K562 (cell line): Measurements from ENCODE around the gene TRIM69. TPM values are rescaled to one million over a fixed set of nuclear protein-coding genes. Genes with fewer than 3 reads are reported as not detected.
"Not testable (repeated sequence)": the region's sequence is repeated elsewhere in the genome, so short reads cannot be mapped to it uniquely, and the experiment has no call there.

Experiments used
- ATAC-seq: fragments of 200-7000 bp; cut with Tn5 transposase; 3 replicates; pipeline ENCODE4 v1.9.1; 2020; ENCODE audit warnings: moderate library complexity
- BruUV-seq: library from RNA; stranded (reverse); fragments of 400-500 nt; replicated peaks from 2 replicates; lab custom pipeline; 2021; lab: Mats Ljungman, UMichigan
- CTCF ChIA-PET: fragments of 300-600 bp; formaldehyde crosslinking; extraction: SDS; loops from one replicate; lab custom pipeline; 2021; ENCODE audit warnings: low intra/inter-chr PET ratio; lab: Yijun Ruan, JAX
- POLR2A ChIA-PET: fragments of 300-600, 350-650 bp; sonication (Branson Sonifier 250); formaldehyde crosslinking; extraction: SDS; loops from one replicate; lab custom pipeline; 2021; ENCODE audit warnings: antibody characterized with exemption, inconsistent platforms; lab: Yijun Ruan, JAX
- DNase-seq, 4 experiments: peaks; one replicate each; pipeline versions ENCODE4 v3.0.0 to v3.0.0-alpha.2; 2011 to 2018; ENCODE audit warnings: low spot score in 3 of 4, mixed read lengths in 3 of 4; ENCODE audit errors: extremely low read depth in 1 of 4
- FAIRE-seq: peaks from 2 replicates; lab custom pipeline; 2011; peaks lifted over from hg19 to GRCh38; lab: Jason Lieb, UNC
- H2AFZ ChIP-seq: 2 replicates; pipeline ENCODE4 v1.6.0; 2011; ENCODE audit warnings: low read depth, low read length, control low read depth, inconsistent platforms
- H3K27ac ChIP-seq: fragments of 200-600 bp; 3 replicates; pipeline ENCODE4 v1.8.0; 2011; ENCODE audit warnings: low read depth, mild to moderate bottlenecking, control low read depth, inconsistent platforms, low read length, moderate library complexity, mixed read lengths; ENCODE audit errors: extremely low read depth
- H3K27me3 ChIP-seq, 2 experiments: fragments of 300-600 bp in 1 of 2; 2 replicates in 1 of 2; 3 replicates in 1 of 2; pipeline versions ENCODE4 v1.6.0 to v1.8.0; 2011; ENCODE audit warnings: inconsistent platforms in 2 of 2, low read length in 2 of 2, mild to moderate bottlenecking in 1 of 2, mixed read lengths in 1 of 2, moderate library complexity in 1 of 2; ENCODE audit not compliant: control insufficient read depth in 2 of 2, insufficient read depth in 2 of 2
- H3K36me3 ChIP-seq: fragments of 300-600 bp; 3 replicates; pipeline ENCODE4 v1.8.0; 2011; ENCODE audit warnings: mild to moderate bottlenecking, low read length, inconsistent platforms; ENCODE audit not compliant: control insufficient read depth, insufficient read depth
- H3K4me1 ChIP-seq, 2 experiments: fragments of 200-600 bp in 1 of 2; replicated peaks in 1 of 2; 2 replicates in 1 of 2; 3 replicates in 1 of 2; pipeline versions ENCODE4 v1.5.1 to v1.8.0; 2011; ENCODE audit warnings: inconsistent platforms in 2 of 2, low read length in 2 of 2, mild to moderate bottlenecking in 1 of 2, mixed read lengths in 1 of 2, moderate library complexity in 1 of 2; ENCODE audit not compliant: control insufficient read depth in 2 of 2, insufficient read depth in 2 of 2
- H3K4me2 ChIP-seq: 2 replicates; pipeline ENCODE4 v1.6.1; 2011; ENCODE audit warnings: low read length, control low read depth, inconsistent platforms, mixed read lengths; ENCODE audit not compliant: insufficient read depth
- H3K4me3 ChIP-seq: fragments of 200-600 bp; sonication (generic), shearing (Covaris generic); 2 replicates; pipeline ENCODE4 v1.5.1; 2016; ENCODE audit warnings: control low read depth, inconsistent platforms
- H3K79me2 ChIP-seq: fragments of 200-600 bp; 3 replicates; pipeline ENCODE4 v1.8.0; 2011; ENCODE audit warnings: low read length, inconsistent platforms; ENCODE audit not compliant: control insufficient read depth, insufficient read depth
- H3K9ac ChIP-seq, 2 experiments: 2 replicates each; pipeline versions ENCODE4 v1.6.0 to v1.6.1; 2011; ENCODE audit warnings: low read depth in 2 of 2, low read length in 2 of 2, control low read depth in 1 of 2, inconsistent platforms in 1 of 2, mild to moderate bottlenecking in 1 of 2, mixed read lengths in 1 of 2; ENCODE audit not compliant: insufficient read depth in 1 of 2
- H3K9me1 ChIP-seq: one replicate; pipeline ENCODE4 v1.6.0; 2011; ENCODE audit warnings: inconsistent platforms, mild to moderate bottlenecking, low read length, moderate library complexity; ENCODE audit not compliant: control insufficient read depth, insufficient read depth
- H3K9me3 ChIP-seq: replicated peaks from 2 replicates; pipeline ENCODE4 v1.5.1; 2011; ENCODE audit warnings: low read depth, low read length, inconsistent platforms; ENCODE audit not compliant: control insufficient read depth, insufficient read depth
- H4K20me1 ChIP-seq: replicated peaks from 2 replicates; pipeline ENCODE4 v1.6.1; 2011; ENCODE audit warnings: low read length, inconsistent platforms, mixed read lengths; ENCODE audit not compliant: control insufficient read depth, insufficient read depth
- CCAR2 ChIP-seq: fragments of 200-400 bp; formaldehyde crosslinking; IDR thresholded peaks from 2 replicates; pipeline ENCODE4 v1.6.1; 2017; ENCODE audit warnings: mild to moderate bottlenecking, low read depth, low read length
- CGGBP1 ChIP-seq: fragments of 250-450 bp; sonication (Bioruptor Pico); IDR thresholded peaks from 2 replicates; pipeline ENCODE4 v1.9.0; 2021; ENCODE audit warnings: mild to moderate bottlenecking
- MBD2 ChIP-seq: sonication (generic); IDR thresholded peaks from 2 replicates; pipeline ENCODE4 v1.6.1; 2016; ENCODE audit warnings: low read depth, borderline replicate concordance
- MTA3 ChIP-seq: fragments of 450-650 bp; formaldehyde crosslinking; IDR thresholded peaks from 2 replicates; pipeline ENCODE4 v1.6.1; 2017; ENCODE audit warnings: mild to moderate bottlenecking, borderline replicate concordance
- SMC3 ChIP-seq: conservative IDR thresholded peaks from 2 replicates; pipeline ENCODE4 v1.6.1; 2011; ENCODE audit warnings: low read depth, low read length, improper control_type of control experiment; ENCODE audit not compliant: insufficient read depth
- TAF15 ChIP-seq: fragments of 200-400 bp; formaldehyde crosslinking; IDR thresholded peaks from 2 replicates; pipeline ENCODE4 v1.6.1; 2017; ENCODE audit warnings: mild to moderate bottlenecking, low read depth, low read length, moderate library complexity
- TCF15 ChIP-seq: fragments of 250-450 bp; sonication (Bioruptor Pico); IDR thresholded peaks from 2 replicates; pipeline ENCODE4 v1.8.0; 2022; ENCODE audit warnings: moderate library complexity, mild to moderate bottlenecking, inconsistent platforms
- THRB ChIP-seq: fragments of 450-650 bp; formaldehyde crosslinking; conservative IDR thresholded peaks from 2 replicates; pipeline ENCODE4 v1.4.0; 2022; ENCODE audit warnings: mild to moderate bottlenecking, missing genetic modification characterization
- ZNF740 ChIP-seq, 3 experiments: fragments of 200-800 bp in 1 of 3; sonication (Bioruptor generic) in 1 of 3; sonication (generic) in 1 of 3; formaldehyde crosslinking in 1 of 3; IDR thresholded peaks; 2 replicates each; pipeline versions ENCODE4 v1.6.1 to v1.8.0; 2016 to 2022; ENCODE audit warnings: mild to moderate bottlenecking in 2 of 3, missing compliant biosample characterization in 2 of 3, missing genetic modification characterization in 2 of 3, missing genetic modification reagents in 1 of 3
- ZNF79 ChIP-seq: fragments of 250-450 bp; sonication (Bioruptor Pico); IDR thresholded peaks from 2 replicates; pipeline ENCODE4 v1.4.0; 2020; ENCODE audit warnings: low read depth, mild to moderate bottlenecking, moderate library complexity
- ZZZ3 ChIP-seq: fragments of 450-650 bp; IDR thresholded peaks from 2 replicates; pipeline ENCODE4 v1.6.1; 2016; ENCODE audit warnings: antibody characterized with exemption, mild to moderate bottlenecking, moderate library complexity
- WGBS: fragments of 100-300 bp; shearing (Covaris generic); methylation state at CpG from one replicate; pipeline ENCODE4 v1.1.6; 2016; ENCODE audit warnings: low coverage, mixed read lengths; ENCODE audit not compliant: insufficient coverage; ENCODE audit errors: missing lambda C conversion rate; 5-methylcytosine and 5-hydroxymethylcytosine counted together
- in situ Hi-C: fragments of 300-500 bp; cut with MboI; formaldehyde crosslinking; loops from 4 replicates; pipeline ENCODE4 v1.15.0; 2018; ENCODE audit warnings: inconsistent platforms, mixed read lengths
- intact Hi-C: fragments of 100-400 bp; cut with micrococcal nuclease; formaldehyde crosslinking; loops from 2 replicates; pipeline ENCODE4 v1.14.2; 2022
- polyA plus RNA-seq, 8 experiments: library from polyadenylated mRNA; depleted of rRNA in 4 of 8; stranded (reverse) in 5 of 8; unstranded in 3 of 8; fragments of >200 nt; fragmentation: Nextera tagmentation in 2 of 8; fragmentation: Illumina TruSeq in 1 of 8; extraction: Ambion mirVana in 2 of 8; extraction: Trizol in 1 of 8; gene quantifications; 2 replicates each; pipeline versions ENCODE4 v1.2.1 to v1.2.3, GENCODE V29; 2011 to 2014; ENCODE audit warnings: inconsistent platforms in 1 of 8, missing spikeins in 1 of 8
- total RNA-seq, 7 experiments: library from RNA; depleted of rRNA in 6 of 7; stranded (reverse); fragments of >200 nt in 6 of 7; fragmentation: Illumina TruSeq in 2 of 7; extraction: Trizol in 2 of 7; gene quantifications; 2 replicates each; pipeline versions ENCODE4 v1.2.1 to v1.2.3, GENCODE V29; 2011 to 2021; ENCODE audit warnings: low replicate concordance in 1 of 7

TRIM69 gene
- total and polyA plus RNA-seq, 9 of the 15 experiments (the other 6 are each of a cell fraction or from before 2014, with no cell fraction given): 1.0 to 4.3 (median 2.3) TPM

- H3K4me3 ChIP-seq, H2AFZ ChIP-seq, H3K9me1 ChIP-seq, H3K27me3 ChIP-seq, DNase-seq, H3K36me3 ChIP-seq, H3K79me2 ChIP-seq, CTCF ChIA-PET, in situ Hi-C loops, H3K4me1 ChIP-seq, FAIRE-seq, intact Hi-C loops, BruUV-seq, ATAC-seq, H3K9me3 ChIP-seq, H4K20me1 ChIP-seq, H3K27ac ChIP-seq, H3K9ac ChIP-seq, H3K4me2 ChIP-seq: not testable (repeated sequence)
- POLR2A ChIA-PET: interaction anchor here (1.1 to 1.6 kb wide), 2 partner anchors 8 to 11 kb away, joined by 4 read pairs; no protein-coding TSS in a partner anchor
These were observed 35.7 kb upstream of the TRIM69 start for GRCh38 chr15:44700676-44701075.

- H2AFZ ChIP-seq: no peak overlapping the region
- TF ChIP-seq MTA3 (no peak), TAF15 (no peak), CGGBP1 (CRISPR knock-in tag) (no peak), SMC3 (no peak), ZNF740 (CRISPR knock-in tag; IDR thresholded peaks at IDR 0.05) (no peak), ZNF740 (tag; IDR thresholded peaks at IDR 0.05) (no peak), THRB (CRISPR knock-in tag) (no peak), ZNF79 (no peak), ZZZ3 (no peak), CCAR2 (no peak), MBD2 (no peak), TCF15 (CRISPR knock-in tag) (no peak)
- TF ChIP-seq, all 486 proteins: peak for 0
- ChIA-PET CTCF (interaction anchor here (0.6 kb wide), 1 partner anchor 472 kb away, joined by 3 read pairs; no protein-coding TSS in a partner anchor), POLR2A (interaction anchor here (1.0 kb wide), 2 partner anchors 13 to 23 kb away, joined by 4 read pairs; no protein-coding TSS in a partner anchor)
- ATAC-seq (no peak), FAIRE-seq (no peak), DNase-seq (no peak)
- H3K9me1 ChIP-seq: no peaks in the 10 kb centered on the region
- H3K27ac ChIP-seq: no peak overlapping the region
- H3K27me3 ChIP-seq: no peaks in the 10 kb centered on the region
- intact Hi-C loops: no loop called here
- in situ Hi-C loops: no loop called here
- H3K4me1 ChIP-seq: peaks cover 0 to 5% of the 10 kb centered on the region in 2 experiments; a peak in 2 of 5 replicates
- no peaks in the 10 kb centered on the region for H4K20me1 ChIP-seq
- 39% methylated on average over 1 of the region's 1 CpG for WGBS
- BruUV-seq: no TSS peak
- no peak overlapping the region for H3K4me3 ChIP-seq
- no peak overlapping the region for H3K4me2 ChIP-seq
- H3K9me3 ChIP-seq: no peaks in the 10 kb centered on the region
- H3K79me2 ChIP-seq: peaks cover 5% of the 10 kb centered on the region; the same call in 2 of the 3 replicates
- no peaks in the 10 kb centered on the region for H3K36me3 ChIP-seq
- no peak overlapping the region for H3K9ac ChIP-seq
These were observed 30.3 kb upstream of the TRIM69 start for GRCh38 chr15:44705986-44706385.
